HG03571 (cell line): ENCODE measurements around the gene ZBP1.

Source experiments
- ATAC-seq: cut with Tn5 transposase; IDR thresholded peaks from one replicate; pipeline ENCODE4 v1.9.1; 2021; ENCODE audit not compliant: unreplicated experiment

ZBP1 gene

DNA sequence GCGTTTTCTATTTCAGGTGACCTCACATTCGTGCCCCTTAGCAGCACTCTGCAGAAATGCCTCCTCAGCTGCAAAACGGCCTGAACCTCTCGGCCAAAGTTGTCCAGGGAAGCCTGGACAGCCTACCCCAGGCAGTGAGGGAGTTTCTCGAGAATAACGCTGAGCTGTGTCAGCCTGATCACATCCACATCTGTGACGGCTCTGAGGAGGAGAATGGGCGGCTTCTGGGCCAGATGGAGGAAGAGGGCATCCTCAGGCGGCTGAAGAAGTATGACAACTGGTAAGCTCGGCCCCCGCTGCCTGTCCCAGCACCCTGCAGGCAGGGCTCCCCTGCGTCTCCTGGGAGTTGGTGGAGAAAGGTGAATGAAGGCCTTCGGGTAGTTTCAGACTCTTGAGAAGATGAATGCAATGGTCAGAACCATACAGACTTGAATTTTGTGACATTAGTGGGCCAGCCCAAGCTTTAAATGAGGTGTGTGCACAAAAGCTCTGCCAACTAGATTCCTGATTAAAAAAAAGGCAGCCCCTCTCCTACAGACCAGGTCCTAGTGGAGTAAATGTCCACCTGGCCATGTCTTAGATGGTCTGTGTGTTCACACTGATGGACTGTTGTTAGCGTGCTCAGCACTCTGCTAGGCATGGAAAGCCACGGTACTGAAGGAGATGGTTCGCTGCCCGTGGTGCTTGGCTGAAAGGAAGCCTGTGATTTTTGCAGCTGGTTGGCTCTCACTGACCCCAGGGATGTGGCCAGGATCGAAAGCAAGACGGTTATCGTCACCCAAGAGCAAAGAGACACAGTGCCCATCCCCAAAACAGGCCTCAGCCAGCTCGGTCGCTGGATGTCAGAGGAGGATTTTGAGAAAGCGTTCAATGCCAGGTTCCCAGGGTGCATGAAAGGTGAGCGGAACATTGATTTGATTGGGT lies 58.6 kb downstream of the ZBP1 start:
- no peak for ATAC-seq

DNA sequence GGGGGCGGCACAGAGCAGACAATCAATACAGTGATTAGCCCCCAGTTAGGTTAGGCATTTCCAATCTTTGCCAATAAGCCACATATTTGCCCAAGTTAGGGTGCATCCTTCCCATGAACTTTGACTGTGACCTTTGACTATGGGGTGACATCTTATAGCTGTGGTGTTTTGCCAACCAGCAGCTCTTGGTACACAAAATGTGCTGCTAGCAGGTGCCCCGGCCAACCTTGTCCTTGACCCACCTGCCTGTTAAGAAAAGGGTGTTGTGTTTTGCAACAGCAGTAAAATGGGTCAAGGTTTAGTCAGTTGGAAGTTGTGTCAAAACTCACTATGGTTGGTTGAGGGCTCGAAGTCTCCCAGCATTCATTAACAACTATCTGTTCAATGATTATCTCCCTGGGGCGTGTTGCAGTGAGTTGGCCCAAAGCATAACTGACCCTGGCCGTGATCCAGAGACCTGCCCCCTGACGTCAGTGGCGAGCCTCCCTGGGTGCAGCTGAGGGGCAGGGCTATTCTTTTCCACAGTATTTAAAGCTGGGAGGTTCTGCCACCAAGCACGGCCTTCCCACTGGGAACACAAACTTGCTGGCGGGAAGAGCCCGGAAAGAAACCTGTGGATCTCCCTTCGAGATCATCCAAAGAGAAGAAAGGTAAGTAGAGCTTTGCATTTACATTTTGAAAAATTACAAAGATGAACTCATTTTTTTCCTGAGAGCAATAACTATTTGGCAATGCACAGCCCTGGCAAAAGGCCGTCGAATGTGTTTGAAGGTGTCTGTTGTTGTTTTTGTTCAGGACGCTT lies 59.5 kb downstream of the ZBP1 start, which contains the start of gene PCK1:
Gene PCK1, plus strand, starts transcription at position 557 of the 802 bp plus-strand sequence. CDS start 302 bp downstream, outside the sequence.
- ATAC-seq = no peak

DNA sequence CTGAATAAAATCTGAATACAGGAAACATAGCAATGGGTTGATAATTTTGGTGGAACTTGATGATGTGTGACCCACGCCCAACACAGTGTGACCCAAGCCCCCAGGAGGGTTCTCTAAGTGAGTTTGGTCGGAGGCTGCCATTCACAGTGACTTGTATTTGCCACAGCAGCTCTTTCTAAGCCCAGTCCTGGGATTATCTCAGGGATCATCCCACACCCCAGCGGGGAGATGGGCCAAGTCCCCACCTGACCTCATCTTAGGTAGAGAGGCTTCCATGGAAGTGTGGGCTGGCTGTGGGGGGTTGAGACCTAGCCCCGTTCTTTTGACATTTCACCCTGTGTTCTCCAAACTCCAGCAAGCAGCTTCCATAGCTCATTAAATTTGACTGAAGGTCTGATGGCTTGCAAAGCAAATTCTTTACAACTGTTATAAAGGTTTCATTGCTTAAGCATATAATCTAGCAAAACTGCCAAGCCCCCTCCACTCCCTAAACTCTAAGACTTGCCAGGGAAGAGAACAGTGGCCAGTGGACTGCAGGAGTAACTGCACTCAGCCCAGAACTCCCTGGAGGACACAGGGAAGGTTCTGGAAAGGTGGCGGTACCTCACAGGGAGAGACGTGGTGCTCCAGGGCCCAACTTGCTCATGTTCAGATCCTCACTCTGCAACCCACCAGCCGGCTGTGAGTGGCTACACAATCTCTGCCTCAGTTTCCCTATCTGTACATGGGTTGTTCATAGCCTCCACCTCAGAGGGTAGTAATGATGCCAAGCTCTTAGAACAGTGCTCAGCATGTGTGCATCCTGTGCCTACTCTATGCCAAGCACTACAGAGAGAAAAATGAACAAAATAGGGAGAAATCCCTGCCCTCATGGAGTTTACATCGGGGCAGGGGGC lies 60.3 kb downstream of the ZBP1 start:
- no peak for ATAC-seq

DNA sequence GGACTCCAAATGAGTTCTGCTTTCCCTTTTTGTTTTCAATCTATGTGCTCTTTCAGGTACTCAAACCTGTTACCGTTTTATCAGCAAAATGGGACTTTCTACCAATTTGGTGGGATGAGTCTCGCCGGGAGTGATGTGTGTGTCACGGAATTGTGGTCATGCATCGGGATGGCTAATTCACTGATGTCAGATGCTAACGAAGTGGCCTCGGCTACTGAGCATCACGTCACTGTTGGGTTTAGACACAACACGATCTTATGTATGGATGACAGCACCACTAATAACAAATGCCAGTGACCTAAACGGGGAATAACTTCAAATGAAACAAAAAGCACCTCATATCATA lies 61.0 kb downstream of the ZBP1 start:
- ATAC-seq = no peak

DNA sequence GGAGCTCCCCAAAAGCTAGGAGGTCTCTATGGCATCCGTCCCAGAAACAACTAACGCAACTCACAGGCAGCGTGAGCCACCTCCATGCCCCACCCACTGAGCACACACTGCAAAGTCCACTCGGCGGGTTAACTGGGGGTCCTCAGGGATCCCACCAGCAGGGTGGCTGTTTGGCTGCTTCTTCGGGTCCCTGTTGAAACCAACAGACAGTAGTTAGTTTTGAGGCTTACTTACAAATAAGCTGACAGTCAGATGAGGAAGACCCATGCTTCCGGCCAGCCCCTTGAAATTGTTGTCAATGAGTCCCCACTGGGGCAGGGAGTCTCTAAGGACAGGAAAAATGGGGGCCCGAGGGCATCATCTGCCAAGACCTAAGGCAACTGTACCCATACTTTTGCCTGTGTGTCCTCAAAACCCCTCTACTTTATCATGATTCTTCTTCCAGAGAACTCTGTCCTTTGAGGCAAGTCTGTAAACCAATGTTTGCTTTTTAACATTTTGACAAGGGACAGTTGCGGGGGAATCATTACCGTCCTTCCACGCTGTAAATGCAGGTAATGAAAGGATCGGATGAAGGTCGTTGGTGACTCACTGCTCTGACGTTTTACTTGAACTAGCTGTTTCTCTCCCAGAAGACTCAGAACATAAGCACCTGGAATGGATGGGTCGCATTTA lies 61.5 kb downstream of the ZBP1 start:
- ATAC-seq = no peak

DNA sequence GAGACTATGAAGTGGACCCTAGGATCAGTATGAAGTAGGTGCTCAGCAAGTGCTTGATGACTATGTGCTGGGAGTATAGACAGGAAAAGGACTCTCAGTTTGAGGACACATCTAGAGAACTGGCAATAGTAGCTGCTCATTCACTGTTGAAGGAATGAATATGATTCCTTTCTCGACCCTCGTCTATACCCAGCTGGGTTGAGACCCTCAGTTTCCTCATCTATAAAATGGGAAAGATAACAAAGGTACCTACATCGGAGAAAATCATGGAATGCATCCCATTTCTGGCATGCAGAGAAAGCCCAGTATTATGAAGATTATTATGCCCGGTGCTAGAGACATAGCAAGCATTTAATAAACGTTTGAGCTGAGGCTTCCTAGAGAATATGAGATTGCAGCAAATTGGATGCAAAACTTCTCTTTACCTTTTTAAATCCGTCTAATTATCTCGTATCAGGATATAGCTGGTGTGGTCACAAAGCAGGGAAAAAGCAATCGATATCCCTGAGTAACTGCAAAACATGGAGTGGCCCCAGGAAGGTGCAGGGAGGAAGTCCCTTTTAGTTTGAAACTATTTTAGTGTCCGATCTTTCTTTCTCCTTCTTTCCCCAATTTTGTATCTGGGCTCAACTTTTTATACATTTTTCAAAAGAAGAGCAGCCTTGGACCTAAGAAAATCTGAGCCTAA lies 62.2 kb downstream of the ZBP1 start:
- ATAC-seq = no peak

DNA sequence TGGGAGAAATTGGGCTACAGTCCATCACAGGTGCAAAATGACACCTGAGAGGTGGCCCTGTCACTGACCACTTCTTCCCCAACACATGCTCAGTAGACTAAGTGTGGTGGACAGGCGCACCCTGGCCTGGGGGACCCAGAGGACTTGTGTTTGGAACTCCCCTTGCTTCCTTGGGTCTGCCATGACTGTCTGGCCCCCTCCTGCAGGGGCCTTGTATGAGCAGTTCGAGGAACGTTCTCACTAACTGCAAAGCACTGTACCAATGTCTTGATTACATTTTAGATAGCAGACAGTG lies 63.3 kb downstream of the ZBP1 start:
- no peak for ATAC-seq

DNA sequence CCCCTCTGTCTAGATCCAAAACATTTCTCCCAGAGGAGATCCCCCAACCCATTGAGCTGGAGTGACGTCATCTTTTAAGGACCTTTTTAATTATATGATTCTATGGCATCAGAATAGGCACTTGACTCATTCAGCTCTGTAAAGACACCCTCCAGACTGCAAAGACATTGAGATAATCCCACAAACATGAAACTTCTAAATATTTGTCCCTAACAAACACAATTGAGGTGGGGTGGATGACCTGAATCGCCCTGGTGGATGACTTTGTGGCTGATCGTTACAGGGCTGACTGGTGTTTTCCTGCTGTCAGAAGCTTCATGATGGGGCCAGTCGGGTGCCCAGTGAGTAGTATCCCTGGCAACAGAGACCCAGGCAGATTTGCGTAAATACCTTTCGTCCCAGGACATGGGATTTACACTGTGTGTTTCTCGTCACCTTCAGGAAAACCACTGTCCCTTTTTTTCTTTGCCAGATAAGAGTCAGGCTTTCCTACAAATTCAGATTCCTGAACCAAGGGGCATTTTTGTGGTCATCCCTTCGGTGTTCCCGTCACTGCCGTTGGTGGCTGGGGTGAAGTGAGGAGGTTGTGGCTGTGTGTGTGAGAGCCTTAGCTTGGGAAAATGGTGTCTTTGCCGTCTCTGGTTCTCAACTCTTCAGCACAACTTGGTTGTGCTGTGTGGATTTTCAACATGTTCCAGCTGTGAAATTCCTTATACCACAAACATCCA lies 64.6 kb downstream of the ZBP1 start:
- ATAC-seq = no peak
